ENCODE measurements around the gene XPR1. TPM values are rescaled to one million over a fixed set of nuclear protein-coding genes. Genes with fewer than 3 reads are reported as not detected.

Gene XPR1
- total RNA-seq, 4 donors from 2014 or later = 7.8 to 119 (median 75.3) TPM

- no peak for TF ChIP-seq CTCF (IDR thresholded peaks at IDR 0.05)
- no peak for TF ChIP-seq POLR2AphosphoS5 (IDR thresholded peaks at IDR 0.05)
- peaks cover 0 to 2% (median 0%) of the 10 kb centered on the region in 4 donors for H3K36me3 ChIP-seq
- no peak overlapping the region for H3K27ac ChIP-seq
- 88% methylated on average over 1 of the region's 1 CpG; no CpG with 5 or more reads in 1 of the 2 donors for WGBS, 2 donors (ENCODE audit: low coverage in 1 of 2)
- in situ Hi-C loops (cut with MboI; ENCODE audit: low pct_ligation_motif_present in 1 of 4, low pct_unique_long_range_greater_than_20kb in 1 of 4, low sequenced_read_pairs in 3 of 4) (no loop called here), intact Hi-C loops (cut with DNase I; ENCODE audit: low total_unique reads) (no loop called here)
- DNase-seq = no peak
- H3K4me3 ChIP-seq = no peak overlapping the region
- H3K27me3 ChIP-seq = no peaks in the 10 kb centered on the region
- no peaks in the 10 kb centered on the region for H3K4me1 ChIP-seq
- no peaks in the 10 kb centered on the region for H3K9me3 ChIP-seq
These were observed 169.1 kb downstream of the XPR1 start for GRCh38 chr1:180800945-180801344.

- no peak for DNase-seq
- intact Hi-C loops (cut with DNase I; ENCODE audit: low total_unique reads) (no loop called here), in situ Hi-C loops (cut with MboI; ENCODE audit: low pct_ligation_motif_present in 1 of 4, low pct_unique_long_range_greater_than_20kb in 1 of 4, low sequenced_read_pairs in 3 of 4) (no loop called here)
- TF ChIP-seq POLR2AphosphoS5 (IDR thresholded peaks at IDR 0.05) (no peak), POLR2A (IDR thresholded peaks at IDR 0.05) (no peak), EP300 (IDR thresholded peaks at IDR 0.05; ENCODE audit: low read depth) (no peak), CTCF (IDR thresholded peaks at IDR 0.05) (no peak)
- Histone ChIP-seq H3K27ac (no peak overlapping the region), H3K4me3 (no peak overlapping the region), H3K4me1 (no peaks in the 10 kb centered on the region), H3K9me3 (no peaks in the 10 kb centered on the region), H3K36me3 (peaks cover 0 to 10% (median 2%) of the 10 kb centered on the region in 4 donors), H3K27me3 (no peaks in the 10 kb centered on the region)
- WGBS, 2 donors (ENCODE audit: low coverage in 1 of 2) = 94 to 96% methylated on average over 2 of the region's 2 CpGs
These were observed 171.0 kb downstream of the XPR1 start for GRCh38 chr1:180802813-180803212.

- intact Hi-C loops (cut with DNase I; ENCODE audit: low total_unique reads) = no loop called here
- H3K36me3 ChIP-seq = peaks cover 0 to 19% (median 2%) of the 10 kb centered on the region in 4 donors
- in situ Hi-C loops (cut with MboI; ENCODE audit: low pct_ligation_motif_present in 1 of 4, low pct_unique_long_range_greater_than_20kb in 1 of 4, low sequenced_read_pairs in 3 of 4) = no loop called here
- H3K27ac ChIP-seq = no peak overlapping the region
- no peak for TF ChIP-seq CTCF (IDR thresholded peaks at IDR 0.05)
- TF ChIP-seq POLR2AphosphoS5 (IDR thresholded peaks at IDR 0.05) = no peak
- TF ChIP-seq POLR2A (IDR thresholded peaks at IDR 0.05) = no peak
- no peak for TF ChIP-seq EP300 (IDR thresholded peaks at IDR 0.05; ENCODE audit: low read depth)
- no peaks in the 10 kb centered on the region for H3K9me3 ChIP-seq
- no peaks in the 10 kb centered on the region for H3K27me3 ChIP-seq
- DNase-seq = no peak
- H3K4me1 ChIP-seq = no peaks in the 10 kb centered on the region
- no peak overlapping the region for H3K4me3 ChIP-seq
These were observed 173.5 kb downstream of the XPR1 start for GRCh38 chr1:180805316-180805715.

- in situ Hi-C loops (cut with MboI; ENCODE audit: low pct_ligation_motif_present in 1 of 4, low pct_unique_long_range_greater_than_20kb in 1 of 4, low sequenced_read_pairs in 3 of 4) (no loop called here), intact Hi-C loops (cut with DNase I; ENCODE audit: low total_unique reads) (no loop called here)
- Histone ChIP-seq H3K36me3 (peaks cover 0 to 14% (median 7%) of the 10 kb centered on the region in 4 donors), H3K4me3 (no peak overlapping the region), H3K27me3 (no peaks in the 10 kb centered on the region), H3K27ac (no peak overlapping the region), H3K9me3 (no peaks in the 10 kb centered on the region), H3K4me1 (no peaks in the 10 kb centered on the region)
- no peak for DNase-seq
- WGBS, 2 donors (ENCODE audit: low coverage in 1 of 2) = 93 to 95% methylated on average over 2 of the region's 2 CpGs
- TF ChIP-seq CTCF (IDR thresholded peaks at IDR 0.05) (no peak), POLR2A (IDR thresholded peaks at IDR 0.05) (no peak), EP300 (IDR thresholded peaks at IDR 0.05; ENCODE audit: low read depth) (no peak), POLR2AphosphoS5 (IDR thresholded peaks at IDR 0.05) (no peak)
These were observed 179.5 kb downstream of the XPR1 start for GRCh38 chr1:180811298-180811697.

All from transverse colon (tissue), 4 donors.